GM12874 (cell line): ENCODE results near the gene RAB11FIP4.

Experiments used
- CTCF ChIP-seq: IDR thresholded peaks from 2 replicates; pipeline ENCODE4 v1.5.1; 2011; ENCODE audit warnings: low read depth, mild to moderate bottlenecking, control low read depth, low read length, moderate library complexity; ENCODE audit not compliant: insufficient read depth

Gene RAB11FIP4

GRCh38 chr17:31397256-31397939 is 5.9 kb downstream of the RAB11FIP4 start:
- TF ChIP-seq CTCF: no peak

GRCh38 chr17:31398381-31399311 is 7.2 kb downstream of the RAB11FIP4 start:
- TF ChIP-seq CTCF: no peak

GRCh38 chr17:31400481-31400950 is 9.0 kb downstream of the RAB11FIP4 start:
- no peak for TF ChIP-seq CTCF

- TF ChIP-seq CTCF: no peak
Measured at GRCh38 chr17:31401456-31402254, 10.2 kb downstream of the RAB11FIP4 start.

GRCh38 chr17:31404028-31404949 is 12.8 kb downstream of the RAB11FIP4 start:
- no peak for TF ChIP-seq CTCF

- no peak for TF ChIP-seq CTCF
Measured at GRCh38 chr17:31405890-31406371, 14.5 kb downstream of the RAB11FIP4 start.
